Activated naive CD4-positive, alpha-beta T cell (primary cell): ENCODE measurements around the gene CCSER1.
"Not testable (repeated sequence)": the region's sequence is repeated elsewhere in the genome, so short reads cannot be mapped to it uniquely, and the experiment has no call there.

Experiments
- DNase-seq, 4 experiments: peaks; one replicate each; lab custom pipeline; 2025; lab: John Stamatoyannopoulos, UW

The CCSER1 gene

GRCh38 chr4:91284480-91284879, 1157.3 kb downstream of the CCSER1 start:
- no peak for DNase-seq

- no peak for DNase-seq
Observed at GRCh38 chr4:91285487-91285886, 1158.3 kb downstream of the CCSER1 start.

DNA sequence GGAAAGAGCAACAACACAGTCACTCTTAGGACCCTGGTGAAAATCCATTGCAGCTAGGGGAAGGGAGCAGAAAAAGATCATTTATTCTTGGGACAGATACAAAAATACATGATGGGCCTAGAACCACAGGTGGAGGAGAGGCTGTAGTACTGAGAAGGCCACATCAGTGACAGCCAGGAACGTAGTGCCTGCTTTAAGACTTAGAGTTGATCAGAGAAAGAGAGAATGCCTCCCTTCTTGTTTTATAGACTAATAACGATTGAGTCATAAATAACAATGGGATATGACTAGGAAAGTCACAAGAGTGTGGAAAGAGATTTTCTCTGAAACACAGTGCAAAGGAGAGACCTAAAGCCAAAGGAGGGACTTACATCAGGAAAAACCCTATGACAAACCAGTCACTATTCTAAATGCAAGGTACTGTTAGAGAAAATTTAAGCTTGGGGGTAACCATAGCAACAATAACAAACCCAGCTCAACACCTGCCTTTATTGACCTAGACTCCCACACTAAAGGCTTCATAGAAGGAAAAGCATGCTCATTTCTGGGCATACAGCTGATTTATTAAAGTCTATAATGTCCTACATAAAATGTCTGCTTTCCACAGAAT, 1161.6 kb downstream of the CCSER1 start:
- no peak for DNase-seq

- no peak for DNase-seq
Observed at GRCh38 chr4:91298156-91298700, 1171.0 kb downstream of the CCSER1 start.

DNA sequence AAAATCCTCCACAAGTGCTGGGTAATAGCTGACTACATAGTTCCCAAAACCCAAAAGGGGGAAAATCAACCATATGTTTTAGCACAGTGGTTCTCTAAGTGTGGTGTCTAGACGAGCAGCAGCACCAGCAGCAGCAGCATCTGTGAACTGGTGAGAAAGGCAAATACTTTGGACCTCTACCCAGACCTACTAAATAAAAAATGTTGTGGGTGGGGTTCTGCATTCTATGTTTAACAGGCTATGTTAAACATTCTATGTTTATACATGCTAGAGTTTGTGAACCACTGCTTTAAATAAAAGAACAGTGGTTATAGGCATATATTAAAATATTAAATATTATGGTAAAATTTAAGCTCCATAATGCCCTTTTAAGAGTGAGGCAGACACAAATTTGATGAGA, 1171.6 kb downstream of the CCSER1 start:
- no peak for DNase-seq

DNA sequence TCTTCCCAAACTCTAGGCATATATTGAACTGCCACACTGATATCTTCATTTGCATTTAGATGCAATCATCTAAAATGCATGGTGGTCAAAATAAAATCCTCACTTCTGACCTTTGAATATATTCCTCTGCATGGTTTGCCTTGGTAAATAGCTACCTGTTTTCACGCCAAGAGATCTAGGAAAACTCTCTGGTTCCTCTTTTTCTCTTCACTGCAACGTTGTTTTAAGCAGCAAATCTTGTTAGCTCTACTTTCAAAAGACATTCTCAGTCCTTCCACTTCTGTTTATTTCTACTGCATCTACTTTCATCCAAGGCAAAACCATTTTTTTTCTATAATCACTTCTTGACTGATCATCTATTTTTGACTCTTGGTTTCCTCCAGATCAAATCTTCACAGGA, 1174.9 kb downstream of the CCSER1 start:
- no peak for DNase-seq

DNA sequence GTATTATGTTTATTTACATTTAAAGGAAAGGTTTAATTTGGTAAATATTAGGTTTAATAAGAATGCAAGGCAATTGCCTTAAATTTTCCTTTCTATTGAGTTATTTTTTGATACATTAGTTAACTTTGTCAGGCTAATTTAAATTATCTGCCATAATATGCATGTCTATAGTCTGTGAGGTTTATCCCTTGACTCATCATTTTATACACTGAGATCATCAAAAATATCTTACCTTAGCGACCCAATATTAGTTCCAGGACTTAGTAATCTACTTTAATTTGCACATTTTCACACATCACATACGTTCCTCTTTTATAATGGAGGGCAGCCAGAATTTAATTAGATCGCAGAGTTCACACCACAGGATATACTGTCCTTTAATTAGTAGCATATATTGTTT, 1177.1 kb downstream of the CCSER1 start:
- DNase-seq = no peak

GRCh38 chr4:91317434-91317833, 1190.2 kb downstream of the CCSER1 start:
- DNase-seq = no peak

DNA sequence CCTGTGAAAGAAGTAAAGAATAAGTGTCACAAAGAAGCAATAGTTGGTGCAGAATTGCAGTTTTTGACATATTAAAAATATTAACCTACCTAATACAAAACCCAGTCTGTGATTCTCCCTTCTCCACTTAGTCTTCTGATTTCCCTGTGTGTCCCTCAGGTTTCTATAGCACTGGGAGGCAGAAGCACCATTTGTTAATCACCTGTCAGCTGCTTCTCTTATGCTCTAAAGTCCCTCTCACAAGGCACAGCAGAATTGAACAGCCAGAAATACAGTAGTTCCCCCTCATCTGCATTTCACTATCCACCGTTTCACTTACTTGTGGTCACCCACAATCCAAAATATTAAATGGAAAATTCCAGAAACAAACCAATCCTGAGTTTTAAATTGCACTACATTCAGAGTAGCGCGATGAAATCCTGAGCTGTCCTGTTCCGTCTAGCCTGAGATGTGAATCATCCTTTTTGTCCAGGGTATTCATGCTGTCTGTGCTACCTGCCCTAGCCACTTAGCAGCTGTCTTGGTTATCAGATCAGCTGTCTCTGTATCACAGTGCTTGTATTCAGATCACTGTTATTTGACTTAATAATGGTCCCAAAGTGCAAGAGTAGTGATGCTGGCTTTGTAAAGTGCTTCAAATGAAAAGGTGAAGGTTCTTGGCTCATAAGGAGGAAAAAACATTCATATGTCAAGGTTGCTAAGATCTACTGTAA, 1192.5 kb downstream of the CCSER1 start:
- no peak for DNase-seq

DNA sequence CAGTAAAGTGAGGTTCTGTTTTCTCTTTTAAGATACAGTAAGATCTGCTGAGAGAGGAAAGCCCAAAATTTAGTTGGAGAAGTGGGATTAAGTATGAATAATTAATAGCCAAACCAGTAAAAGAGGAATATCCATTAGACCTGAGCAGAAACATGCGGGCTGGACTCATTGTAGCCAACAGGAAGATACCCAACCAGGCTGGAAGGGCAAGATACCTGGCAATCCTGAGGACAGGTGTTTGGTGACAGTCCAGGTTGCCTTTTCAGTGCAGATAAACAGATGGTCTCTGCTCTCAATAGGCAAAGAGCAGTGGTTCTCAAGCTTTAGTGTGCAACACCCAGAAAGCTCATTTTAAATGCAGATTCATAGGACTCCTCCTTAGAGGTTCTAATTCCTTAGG, 1195.8 kb downstream of the CCSER1 start:
- DNase-seq = no peak

DNA sequence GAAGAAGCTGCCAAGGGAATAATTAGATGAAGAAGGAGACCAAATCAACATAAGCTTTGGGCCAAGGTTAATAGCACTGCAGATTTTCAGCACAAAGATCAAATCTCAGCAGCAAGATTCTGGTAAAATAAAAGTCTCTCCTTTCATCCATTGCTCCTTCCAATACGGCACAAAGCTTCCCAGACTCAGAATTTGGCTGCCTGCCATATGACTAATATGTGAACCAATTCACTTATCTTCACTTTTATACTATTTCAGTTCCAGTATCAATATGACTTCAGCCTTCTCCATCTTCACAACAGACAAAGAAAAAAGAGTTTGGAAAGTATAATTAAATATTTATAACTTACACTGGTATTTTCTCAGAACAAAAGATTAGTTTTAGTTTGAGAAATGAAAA, 1198.3 kb downstream of the CCSER1 start:
- no peak for DNase-seq

GRCh38 chr4:91326167-91326566, 1199.0 kb downstream of the CCSER1 start:
- not testable (repeated sequence) for DNase-seq

DNA sequence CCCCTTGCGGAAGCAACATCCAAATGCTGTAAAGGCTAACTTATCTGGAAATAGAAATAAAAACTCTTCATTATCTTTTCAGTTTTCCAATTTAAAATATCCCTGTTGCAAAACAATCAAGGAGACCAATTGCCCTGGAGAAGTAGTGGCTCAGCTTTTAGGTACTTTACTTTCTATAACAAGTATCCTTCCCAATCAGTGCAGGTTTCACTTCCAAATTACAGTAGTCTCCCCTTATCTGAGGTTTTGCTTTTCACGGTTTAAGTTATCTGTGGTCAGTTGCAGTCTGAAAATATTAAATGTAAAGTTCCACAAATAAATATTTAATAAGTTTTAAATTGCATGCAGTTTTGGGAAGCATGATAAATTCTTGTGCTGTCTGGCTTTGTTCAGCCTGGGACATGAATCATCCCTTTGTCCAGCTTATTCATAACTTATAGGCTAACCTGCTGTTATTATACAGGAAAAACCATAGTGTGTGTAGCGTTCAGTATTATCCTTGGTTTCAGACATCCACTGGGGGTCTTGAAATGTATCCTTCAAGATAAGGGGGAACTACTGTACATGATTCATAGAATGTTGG, 1203.5 kb downstream of the CCSER1 start:
- no peak for DNase-seq

DNA sequence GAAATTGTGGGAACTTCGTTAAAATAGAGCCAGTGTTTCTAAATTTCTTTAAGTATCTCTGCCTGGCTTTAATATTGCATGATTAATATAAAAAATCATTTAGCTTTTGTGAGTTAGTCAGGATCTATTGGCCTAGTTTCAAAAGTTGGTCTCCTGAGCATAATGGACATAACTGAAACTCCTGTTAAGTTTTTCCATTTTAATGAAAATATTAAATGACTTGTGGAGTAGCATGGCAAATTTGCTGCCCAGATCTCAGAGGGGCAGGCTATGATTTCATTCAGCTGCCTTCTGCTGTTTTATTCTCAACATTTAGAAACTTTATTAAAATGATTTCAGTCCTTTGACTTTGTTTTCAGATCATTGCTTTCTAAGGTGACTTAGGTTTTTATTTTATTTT, 1213.6 kb downstream of the CCSER1 start:
- DNase-seq = no peak

GRCh38 chr4:91345632-91346031, 1218.4 kb downstream of the CCSER1 start:
- DNase-seq = no peak

GRCh38 chr4:91356496-91356895, 1229.3 kb downstream of the CCSER1 start:
- not testable (repeated sequence) for DNase-seq

DNA sequence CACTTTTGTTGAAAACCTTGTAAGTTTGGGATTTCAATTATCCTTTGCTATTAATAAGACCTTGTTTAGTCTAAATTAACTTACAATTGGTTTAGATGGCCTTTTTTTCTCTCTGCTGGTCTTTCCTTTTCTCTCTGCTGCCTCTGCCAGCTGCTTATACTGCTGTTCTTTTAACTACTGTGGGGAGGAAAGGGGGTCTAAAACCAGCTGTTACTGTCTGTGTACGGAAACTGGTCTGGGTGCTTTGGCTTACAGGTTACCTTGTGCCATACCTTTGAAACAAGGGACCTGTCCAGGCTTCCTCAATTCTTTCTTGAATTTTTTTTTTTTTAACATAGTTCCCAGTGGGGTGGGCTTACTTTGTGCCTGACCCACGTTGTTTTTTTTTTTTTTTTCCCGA, 1230.8 kb downstream of the CCSER1 start:
- not testable (repeated sequence) for DNase-seq

- DNase-seq = not testable (repeated sequence)
Observed at GRCh38 chr4:91358621-91359020, 1231.4 kb downstream of the CCSER1 start.

GRCh38 chr4:91359041-91360031, 1232.1 kb downstream of the CCSER1 start:
- no peak for DNase-seq

GRCh38 chr4:91362125-91362524, 1234.9 kb downstream of the CCSER1 start:
- DNase-seq = no peak

DNA sequence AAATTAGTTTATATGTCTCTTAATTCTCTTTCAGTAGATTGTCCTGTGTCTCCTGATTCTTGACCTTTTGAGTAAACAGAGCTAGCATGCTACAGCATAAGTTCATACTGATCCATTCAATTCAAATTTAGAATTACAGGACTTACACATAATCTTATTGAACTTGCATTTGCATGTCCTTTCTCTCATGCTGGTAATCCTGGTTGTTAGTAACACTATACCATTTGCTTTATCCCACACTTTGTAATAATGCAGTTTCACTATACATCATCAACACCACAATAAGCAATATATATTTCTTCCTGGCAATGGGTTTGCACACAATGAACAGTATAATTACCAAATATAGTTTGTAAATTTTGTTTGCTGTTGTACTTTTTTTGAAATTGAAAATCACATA, 1239.4 kb downstream of the CCSER1 start:
- DNase-seq = no peak

- no peak for DNase-seq
Observed at GRCh38 chr4:91369116-91369515, 1241.9 kb downstream of the CCSER1 start.
